ENCODE data around the gene MOXD1. TPM values are rescaled to one million over a fixed set of nuclear protein-coding genes. Genes with fewer than 3 reads are reported as not detected.

MOXD1 gene
- total and polyA plus RNA-seq, 2 of the 8 experiments (the other 6 are each of a cell fraction or from before 2014, with no cell fraction given) = 1.6 to 3.5 TPM

- no peak overlapping the region for H3K14ac ChIP-seq (ENCODE audit: insufficient read length)
- no peak overlapping the region for H3K23ac ChIP-seq (ENCODE audit: insufficient read length)
- ChIA-PET CTCF (ENCODE audit: partially characterized antibody) (no interaction called here), POLR2A (ENCODE audit: partially characterized antibody) (no interaction called here)
- H3K4me1 ChIP-seq (replicated peaks in 1 of 4; ENCODE audit: control insufficient read depth in 3 of 4, insufficient read depth in 4 of 4, low read length in 3 of 4) = no peaks in the 10 kb centered on the region
- no peak overlapping the region for H3K18ac ChIP-seq (ENCODE audit: extremely low read depth, low read length)
- 82% methylated on average over 2 of the region's 2 CpGs; no CpG with 5 or more reads in 1 of the 2 experiments for WGBS, 2 experiments (ENCODE audit: extremely low coverage in 1 of 2, insufficient coverage in 1 of 2, insufficient read length in 1 of 2, insufficient replicate concordance in 2 of 2, low coverage in 1 of 2, low lambda C conversion rate in 2 of 2, missing lambda C conversion rate in 1 of 2)
- no peak overlapping the region for H2BK15ac ChIP-seq (ENCODE audit: low read length)
- no peaks in the 10 kb centered on the region for H3K23me2 ChIP-seq (ENCODE audit: low read depth, low read length)
- H3K56ac ChIP-seq (replicated peaks; ENCODE audit: insufficient read length, low read depth, low read length) = no peak overlapping the region
- H3K9ac ChIP-seq (replicated peaks in 1 of 4; ENCODE audit: extremely low read depth in 1 of 4, low read depth in 3 of 4, low read length in 3 of 4) = no peak overlapping the region
- H4K20me1 ChIP-seq (replicated peaks in 1 of 2; ENCODE audit: control insufficient read depth in 1 of 2, insufficient read depth in 2 of 2, low read length in 2 of 2) = no peaks in the 10 kb centered on the region
- no peak overlapping the region for H2BK12ac ChIP-seq (ENCODE audit: low read depth, low read length)
- no peaks in the 10 kb centered on the region for H3K79me1 ChIP-seq (ENCODE audit: low read depth, low read length)
- H3K36me3 ChIP-seq (ENCODE audit: control insufficient read depth in 2 of 4, insufficient read depth in 4 of 4, low read length in 3 of 4) = no peaks in the 10 kb centered on the region
- no peaks in the 10 kb centered on the region for H3K9me3 ChIP-seq (ENCODE audit: insufficient read depth in 2 of 2, low read depth in 1 of 2, low read length in 1 of 2)
- no peak overlapping the region for H2AK5ac ChIP-seq (ENCODE audit: low read depth, low read length)
- no peak for TF ChIP-seq BRCA1 (IDR thresholded peaks at IDR 0.05; ENCODE audit: low read depth, low read length)
- TF ChIP-seq RFX5 (IDR thresholded peaks at IDR 0.05; ENCODE audit: borderline replicate concordance, low read depth, low read length) = no peak
- no peak for TF ChIP-seq CTBP2 (IDR thresholded peaks at IDR 0.05; ENCODE audit: borderline replicate concordance, insufficient read depth, insufficient read length, low read length)
- TF ChIP-seq NRF1 (IDR thresholded peaks at IDR 0.05; ENCODE audit: low read depth, low read length) = no peak
- no peak overlapping the region for H3K4me2 ChIP-seq (ENCODE audit: insufficient read depth in 1 of 2, low read depth in 2 of 2, low read length in 2 of 2)
- no peak overlapping the region for H4K5ac ChIP-seq (ENCODE audit: insufficient read length, low read depth, low read length)
- H3K27ac ChIP-seq (ENCODE audit: low read depth, low read length) = no peak overlapping the region
- no peak overlapping the region for H2BK20ac ChIP-seq (ENCODE audit: low read length)
- no peak overlapping the region for H2BK5ac ChIP-seq (ENCODE audit: low read depth, low read length)
- no peak overlapping the region for H3K4me3 ChIP-seq (ENCODE audit: extremely low read depth in 1 of 4, insufficient read depth in 2 of 4, low read depth in 3 of 4, low read length in 4 of 4)
- FAIRE-seq (no peak), DNase-seq (ENCODE audit: low read depth in 1 of 2, low spot score in 2 of 2) (no peak)
- no peak overlapping the region for H2BK120ac ChIP-seq (replicated peaks; ENCODE audit: low read depth, low read length)
- H3K4ac ChIP-seq (replicated peaks; ENCODE audit: insufficient read length, low read depth, low read length) = no peak overlapping the region
- H3K79me2 ChIP-seq (ENCODE audit: control insufficient read depth in 1 of 2, insufficient read depth in 2 of 2, low read length in 2 of 2) = no peaks in the 10 kb centered on the region
- H4K8ac ChIP-seq (ENCODE audit: extremely low read depth, insufficient read depth, low read length) = no peak overlapping the region
- H4K91ac ChIP-seq (replicated peaks; ENCODE audit: insufficient read length, low read length) = no peak overlapping the region
- H3K27me3 ChIP-seq (replicated peaks in 1 of 4; ENCODE audit: control insufficient read depth in 3 of 4, extremely low read depth in 1 of 4, insufficient read depth in 3 of 4, low read length in 3 of 4) = no peaks in the 10 kb centered on the region
- no peak overlapping the region for H2AFZ ChIP-seq (ENCODE audit: low read length)
Observed at GRCh38 chr6:132430110-132430509, 28.8 kb upstream of the MOXD1 start.
